ENCODE measurements around the gene IGHMBP2. TPM values are rescaled to one million over a fixed set of nuclear protein-coding genes. Genes with fewer than 3 reads are reported as not detected.

IGHMBP2 gene
- total and polyA plus RNA-seq, 2 of the 8 experiments (the other 6 are each of a cell fraction or from before 2014, with no cell fraction given) = 8.4 to 17.6 TPM

- TF ChIP-seq TEAD4 (IDR thresholded peaks at IDR 0.05; ENCODE audit: low read depth, low read length) (no peak), BACH1 (IDR thresholded peaks at IDR 0.05; ENCODE audit: low read length) (no peak), ZNF274 (IDR thresholded peaks at IDR 0.05; ENCODE audit: borderline replicate concordance, extremely low read depth, low read length) (no peak), BCL11A (IDR thresholded peaks at IDR 0.05; ENCODE audit: low read depth in 2 of 2, low read length in 2 of 2) (no peak), SP2 (IDR thresholded peaks at IDR 0.05; ENCODE audit: low read length) (no peak), EGR1 (IDR thresholded peaks at IDR 0.05; ENCODE audit: borderline replicate concordance, low read depth, low read length) (no peak), SIN3A (conservative IDR thresholded peaks at IDR 0.05 in 1 of 2, IDR thresholded peaks at IDR 0.05 in 1 of 2; ENCODE audit: low read depth in 1 of 2, low read length in 2 of 2) (no peak)
Measured at GRCh38 chr11:68865241-68865640, 38.5 kb upstream of the IGHMBP2 start (continued).

Data from H1 (cell line).